ENCODE results near the gene KIAA1217. TPM values are rescaled to one million over a fixed set of nuclear protein-coding genes. Genes with fewer than 3 reads are reported as not detected.

The KIAA1217 gene
- total RNA-seq, 1 donor, result 0.21 TPM

DNA sequence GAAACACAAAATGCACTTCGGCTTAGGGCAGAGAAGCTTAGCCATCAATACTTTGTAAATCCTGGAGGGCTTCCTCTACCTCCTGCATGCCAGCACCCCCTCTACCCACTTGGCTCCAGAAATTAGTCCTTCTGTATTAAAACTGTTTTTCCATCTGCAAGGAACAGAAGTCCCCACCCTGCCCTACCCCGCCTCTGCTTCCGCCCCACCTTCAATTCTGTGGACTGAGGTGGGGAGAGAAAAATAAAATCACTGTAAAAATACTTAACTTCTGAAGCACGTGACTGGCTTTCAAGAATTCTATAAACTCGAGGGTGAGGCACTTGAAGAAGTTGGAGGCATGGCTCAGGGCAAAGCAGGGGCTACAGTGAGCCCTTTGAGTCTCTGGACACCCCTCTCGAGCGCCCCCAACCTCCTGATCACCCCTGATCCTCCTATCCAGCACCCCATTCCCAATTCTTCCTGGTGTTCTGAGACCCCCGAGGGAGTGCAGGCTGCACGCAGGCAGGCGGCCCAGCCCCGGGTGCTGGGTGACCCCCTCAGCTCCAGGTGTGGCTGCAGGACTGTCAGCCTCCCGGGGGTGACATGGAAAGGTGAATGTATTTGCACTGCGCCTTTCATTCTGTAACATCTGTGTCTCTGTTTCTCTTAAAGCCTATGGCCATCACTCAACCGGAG is 7.3 kb upstream of the KIAA1217 start:
- H3K27me3 ChIP-seq (ENCODE audit: insufficient read depth, low read length), result no peaks in the 10 kb centered on the region
- H3K4me1 ChIP-seq (ENCODE audit: insufficient read depth, low read length), result no peaks in the 10 kb centered on the region
- no peaks in the 10 kb centered on the region for H3K9me3 ChIP-seq (ENCODE audit: low read depth, low read length)
- H3K4me3 ChIP-seq (ENCODE audit: low read length), result no peak overlapping the region

DNA sequence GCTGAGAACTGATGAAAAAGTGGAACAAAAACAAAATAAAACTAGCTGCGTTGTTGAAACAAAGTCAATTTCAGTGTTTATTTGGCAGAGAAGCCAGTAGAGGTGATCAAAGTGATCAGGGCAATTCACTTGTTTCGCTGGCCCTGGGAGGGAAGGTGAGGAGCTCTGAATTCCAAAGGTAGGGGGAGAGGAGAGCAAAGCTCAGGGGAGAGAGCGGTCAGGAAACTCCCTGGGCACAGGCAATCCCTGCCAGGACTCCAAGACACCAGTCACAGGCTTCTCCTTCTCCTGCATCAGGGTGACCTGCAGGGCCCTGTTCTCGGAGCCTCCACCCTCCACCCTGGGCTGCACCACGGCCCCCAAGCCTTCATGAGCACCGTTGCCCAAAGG is 6.8 kb upstream of the KIAA1217 start:
- Histone ChIP-seq H3K4me1 (ENCODE audit: insufficient read depth, low read length) (no peaks in the 10 kb centered on the region), H3K27me3 (ENCODE audit: insufficient read depth, low read length) (no peaks in the 10 kb centered on the region), H3K9me3 (ENCODE audit: low read depth, low read length) (no peaks in the 10 kb centered on the region), H3K4me3 (ENCODE audit: low read length) (no peak overlapping the region)

GRCh38 chr10:24205821-24206220 is 3.1 kb upstream of the KIAA1217 start:
- peaks cover 21% of the 10 kb centered on the region for H3K27me3 ChIP-seq (ENCODE audit: insufficient read depth, low read length)
- no peaks in the 10 kb centered on the region for H3K4me1 ChIP-seq (ENCODE audit: insufficient read depth, low read length)
- H3K4me3 ChIP-seq (ENCODE audit: low read length), result no peak overlapping the region
- no peaks in the 10 kb centered on the region for H3K9me3 ChIP-seq (ENCODE audit: low read depth, low read length)

GRCh38 chr10:24206334-24206733 is 2.6 kb upstream of the KIAA1217 start:
- H3K27me3 ChIP-seq (ENCODE audit: insufficient read depth, low read length), result peaks cover 21% of the 10 kb centered on the region
- no peaks in the 10 kb centered on the region for H3K4me1 ChIP-seq (ENCODE audit: insufficient read depth, low read length)
- no peak overlapping the region for H3K4me3 ChIP-seq (ENCODE audit: low read length)
- no peaks in the 10 kb centered on the region for H3K9me3 ChIP-seq (ENCODE audit: low read depth, low read length)

- Histone ChIP-seq H3K9me3 (ENCODE audit: low read depth, low read length) (no peaks in the 10 kb centered on the region), H3K27me3 (ENCODE audit: insufficient read depth, low read length) (peaks cover 21% of the 10 kb centered on the region), H3K4me1 (ENCODE audit: insufficient read depth, low read length) (no peaks in the 10 kb centered on the region), H3K4me3 (ENCODE audit: low read length) (no peak overlapping the region)
Observed at GRCh38 chr10:24206926-24207325, 2.0 kb upstream of the KIAA1217 start.

GRCh38 chr10:24207341-24207740 is 1.6 kb upstream of the KIAA1217 start:
- no peaks in the 10 kb centered on the region for H3K9me3 ChIP-seq (ENCODE audit: low read depth, low read length)
- no peaks in the 10 kb centered on the region for H3K4me1 ChIP-seq (ENCODE audit: insufficient read depth, low read length)
- peaks cover 21% of the 10 kb centered on the region for H3K27me3 ChIP-seq (ENCODE audit: insufficient read depth, low read length)
- H3K4me3 ChIP-seq (ENCODE audit: low read length), result no peak overlapping the region

DNA sequence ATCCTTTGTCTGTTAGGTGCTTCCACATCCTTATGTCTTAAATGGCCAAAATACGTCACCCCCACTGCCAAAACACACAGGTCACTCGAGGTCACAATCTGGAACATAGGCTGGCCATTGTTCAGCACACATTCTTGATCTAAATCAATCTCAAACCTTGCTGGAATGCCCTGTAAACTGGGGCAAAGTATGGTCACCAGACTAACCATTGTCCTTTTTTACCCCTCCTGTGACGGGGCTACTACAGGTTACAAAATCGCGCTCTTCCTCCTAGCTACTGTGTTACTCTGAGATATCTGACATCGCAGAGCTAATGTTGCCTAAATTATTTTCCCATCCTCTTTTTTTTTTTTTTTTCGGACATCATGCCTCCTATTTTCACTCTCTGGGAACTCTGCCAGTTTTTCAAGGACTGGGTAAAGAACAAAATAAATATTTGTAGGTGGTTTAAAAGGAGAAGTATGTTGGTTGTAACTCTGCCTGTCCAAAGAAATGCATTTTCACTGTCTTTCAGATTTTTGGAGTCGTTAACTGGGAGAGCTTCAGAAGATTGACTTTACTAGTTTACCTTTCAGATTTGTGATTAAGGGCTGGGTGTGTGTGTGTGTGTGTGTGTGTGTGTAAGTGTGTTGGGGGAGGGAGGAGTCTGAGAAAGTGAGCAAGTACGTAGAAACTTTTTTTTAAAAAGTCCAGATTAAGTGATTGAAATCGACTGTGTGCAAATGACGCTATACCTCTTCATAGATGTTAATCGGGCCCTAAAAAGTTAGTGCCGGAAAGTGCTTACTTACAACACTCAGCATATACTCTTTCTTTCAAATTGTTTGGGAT is 942 bp upstream of the KIAA1217 start:
- Histone ChIP-seq H3K4me3 (ENCODE audit: low read length) (no peak overlapping the region), H3K27me3 (ENCODE audit: insufficient read depth, low read length) (peaks cover 21% of the 10 kb centered on the region), H3K9me3 (ENCODE audit: low read depth, low read length) (no peaks in the 10 kb centered on the region), H3K4me1 (ENCODE audit: insufficient read depth, low read length) (no peaks in the 10 kb centered on the region)

GRCh38 chr10:24209432-24209771 is 464 bp downstream of the KIAA1217 start:
- Histone ChIP-seq H3K4me3 (ENCODE audit: low read length) (no peak overlapping the region), H3K4me1 (ENCODE audit: insufficient read depth, low read length) (no peaks in the 10 kb centered on the region), H3K27me3 (ENCODE audit: insufficient read depth, low read length) (peaks cover 21% of the 10 kb centered on the region), H3K9me3 (ENCODE audit: low read depth, low read length) (no peaks in the 10 kb centered on the region)

DNA sequence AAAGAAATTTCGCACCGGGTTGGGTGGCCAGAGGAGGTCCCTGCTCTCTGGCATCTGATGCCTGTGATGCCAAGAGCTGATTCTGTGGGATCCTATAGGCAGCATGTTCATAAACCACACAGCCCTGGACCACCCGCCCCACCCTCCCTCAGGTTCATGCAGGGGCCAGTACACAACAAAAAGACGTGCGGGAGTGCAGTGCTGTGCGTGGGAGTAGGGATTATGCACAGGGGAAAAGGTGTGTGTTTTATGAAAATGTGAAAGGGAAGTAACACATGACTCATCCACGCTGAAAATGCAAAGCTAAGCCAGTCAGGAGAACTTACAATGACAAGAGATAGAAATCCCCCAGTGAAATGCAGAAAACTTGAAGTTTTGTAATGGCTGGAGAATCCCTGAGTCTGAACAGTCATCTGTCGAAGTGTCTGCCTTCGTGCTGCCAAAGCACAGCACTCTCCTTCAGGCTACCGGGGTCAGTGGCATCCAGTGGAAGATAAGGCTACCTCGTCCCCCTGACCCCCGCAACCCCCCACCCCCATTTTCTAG is 1.1 kb downstream of the KIAA1217 start:
- H3K27me3 ChIP-seq (ENCODE audit: insufficient read depth, low read length), result peaks cover 21% of the 10 kb centered on the region
- H3K9me3 ChIP-seq (ENCODE audit: low read depth, low read length), result no peaks in the 10 kb centered on the region
- no peak overlapping the region for H3K4me3 ChIP-seq (ENCODE audit: low read length)
- H3K4me1 ChIP-seq (ENCODE audit: insufficient read depth, low read length), result no peaks in the 10 kb centered on the region

- no peaks in the 10 kb centered on the region for H3K9me3 ChIP-seq (ENCODE audit: low read depth, low read length)
- no peak overlapping the region for H3K4me3 ChIP-seq (ENCODE audit: low read length)
- no peaks in the 10 kb centered on the region for H3K4me1 ChIP-seq (ENCODE audit: insufficient read depth, low read length)
- H3K27me3 ChIP-seq (ENCODE audit: insufficient read depth, low read length), result peaks cover 21% of the 10 kb centered on the region
Observed at GRCh38 chr10:24210501-24210900, 1.6 kb downstream of the KIAA1217 start.

- Histone ChIP-seq H3K27me3 (ENCODE audit: insufficient read depth, low read length) (peaks cover 15% of the 10 kb centered on the region), H3K4me1 (ENCODE audit: insufficient read depth, low read length) (no peaks in the 10 kb centered on the region), H3K4me3 (ENCODE audit: low read length) (no peak overlapping the region), H3K9me3 (ENCODE audit: low read depth, low read length) (no peaks in the 10 kb centered on the region)
Observed at GRCh38 chr10:24213266-24213665, 4.3 kb downstream of the KIAA1217 start.

DNA sequence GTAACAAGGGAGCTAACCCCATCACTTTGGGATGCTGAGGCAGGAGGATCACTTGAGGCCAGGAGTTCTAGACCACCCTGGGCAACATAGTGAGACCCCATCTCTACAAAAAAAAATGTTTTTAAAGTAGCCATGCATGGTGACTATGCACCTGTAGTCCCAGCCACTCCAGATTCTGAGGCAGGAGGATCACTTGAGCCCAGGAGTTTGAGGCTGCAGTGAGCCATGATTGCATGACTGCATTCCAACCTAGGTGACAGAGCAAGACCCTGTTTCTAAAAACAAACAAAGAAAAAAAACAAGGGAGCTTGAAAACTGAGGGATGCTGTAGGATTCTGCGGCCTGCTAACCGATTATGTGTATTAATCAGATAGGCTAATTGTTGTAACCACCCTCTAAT is 4.9 kb downstream of the KIAA1217 start:
- H3K27me3 ChIP-seq (ENCODE audit: insufficient read depth, low read length), result peaks cover 11% of the 10 kb centered on the region
- H3K9me3 ChIP-seq (ENCODE audit: low read depth, low read length), result no peaks in the 10 kb centered on the region
- H3K4me3 ChIP-seq (ENCODE audit: low read length), result no peak overlapping the region
- no peaks in the 10 kb centered on the region for H3K4me1 ChIP-seq (ENCODE audit: insufficient read depth, low read length)

GRCh38 chr10:24214762-24215161 is 5.8 kb downstream of the KIAA1217 start:
- Histone ChIP-seq H3K27me3 (ENCODE audit: insufficient read depth, low read length) (peaks cover 3% of the 10 kb centered on the region), H3K4me1 (ENCODE audit: insufficient read depth, low read length) (no peaks in the 10 kb centered on the region), H3K9me3 (ENCODE audit: low read depth, low read length) (no peaks in the 10 kb centered on the region), H3K4me3 (ENCODE audit: low read length) (no peak overlapping the region)

DNA sequence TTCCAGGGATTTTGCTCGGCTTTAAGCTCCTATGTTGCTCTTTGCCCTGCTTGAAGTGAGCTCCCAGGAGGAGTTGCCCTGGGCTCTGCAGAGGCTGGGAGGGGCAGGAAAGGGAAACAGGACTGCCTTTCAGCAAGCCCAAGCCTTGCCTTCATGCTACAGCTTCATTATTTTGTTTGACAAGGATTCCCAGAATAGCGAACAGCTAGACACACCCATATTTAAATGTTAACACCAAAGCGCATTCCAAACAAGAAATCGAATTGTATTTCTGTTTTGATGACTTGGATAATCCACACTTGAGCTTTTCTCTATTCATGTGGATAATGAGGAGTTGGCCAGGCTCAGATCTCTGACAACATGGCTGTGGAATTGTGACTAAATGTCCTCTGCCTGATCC is 6.3 kb downstream of the KIAA1217 start:
- Histone ChIP-seq H3K27me3 (ENCODE audit: insufficient read depth, low read length) (no peaks in the 10 kb centered on the region), H3K9me3 (ENCODE audit: low read depth, low read length) (no peaks in the 10 kb centered on the region), H3K4me1 (ENCODE audit: insufficient read depth, low read length) (no peaks in the 10 kb centered on the region), H3K4me3 (ENCODE audit: low read length) (no peak overlapping the region)

DNA sequence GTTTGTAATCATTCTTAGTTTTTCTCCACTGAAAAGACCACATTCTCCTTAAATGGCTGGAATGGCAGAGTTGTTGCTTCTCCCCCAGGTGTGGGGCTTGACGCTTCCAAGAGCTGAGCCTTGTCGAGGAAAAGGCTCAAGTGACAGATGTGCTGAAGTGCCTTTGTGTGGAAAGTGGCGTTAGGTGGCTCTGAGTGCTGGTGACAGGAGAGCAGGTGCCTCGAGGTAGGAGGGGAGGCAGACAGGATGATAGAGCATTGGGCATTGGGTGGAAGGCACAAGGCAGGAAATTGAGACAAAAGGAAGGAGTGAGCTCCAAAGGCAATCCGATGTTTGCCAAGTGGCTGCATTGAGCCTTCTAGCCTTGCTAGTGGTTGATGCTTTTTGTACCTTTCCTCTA is 6.7 kb downstream of the KIAA1217 start:
- no peaks in the 10 kb centered on the region for H3K4me1 ChIP-seq (ENCODE audit: insufficient read depth, low read length)
- H3K4me3 ChIP-seq (ENCODE audit: low read length), result no peak overlapping the region
- no peaks in the 10 kb centered on the region for H3K27me3 ChIP-seq (ENCODE audit: insufficient read depth, low read length)

GRCh38 chr10:24219963-24220362 is 11.0 kb downstream of the KIAA1217 start:
- Histone ChIP-seq H3K27me3 (ENCODE audit: insufficient read depth, low read length) (no peaks in the 10 kb centered on the region), H3K9me3 (ENCODE audit: low read depth, low read length) (no peaks in the 10 kb centered on the region), H3K4me1 (ENCODE audit: insufficient read depth, low read length) (no peaks in the 10 kb centered on the region), H3K4me3 (ENCODE audit: low read length) (no peak overlapping the region)

More for the DNA sequence above, 6.7 kb downstream of the KIAA1217 start:
- H3K9me3 ChIP-seq (ENCODE audit: low read depth, low read length), result no peaks in the 10 kb centered on the region

Measured in mononuclear cell (primary cell).